Measurements from ENCODE around the gene RNGTT.
"Not testable (repeated sequence)": the region's sequence is repeated elsewhere in the genome, so short reads cannot be mapped to it uniquely, and the experiment has no call there.

The RNGTT gene

DNA sequence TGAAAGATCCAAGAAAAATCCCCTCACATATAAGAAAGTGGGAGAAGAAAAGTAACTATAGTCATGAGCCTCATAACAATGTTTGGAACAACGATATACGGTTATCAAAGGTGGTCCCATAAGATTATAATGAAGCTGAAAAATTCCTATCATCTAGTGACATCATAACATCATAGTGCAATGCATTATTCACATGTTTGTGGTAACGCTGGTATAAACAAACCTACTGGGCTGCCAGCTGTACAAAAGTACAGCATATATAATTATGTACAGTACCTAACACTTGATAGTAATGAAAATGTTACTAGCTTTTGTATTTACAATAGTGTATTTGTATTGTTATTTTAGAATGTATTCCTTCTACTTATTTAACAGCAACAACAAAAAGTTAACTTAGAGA, 240.7 kb downstream of the RNGTT start:
- no peak for DNase-seq (ENCODE audit: low spot score)

DNA sequence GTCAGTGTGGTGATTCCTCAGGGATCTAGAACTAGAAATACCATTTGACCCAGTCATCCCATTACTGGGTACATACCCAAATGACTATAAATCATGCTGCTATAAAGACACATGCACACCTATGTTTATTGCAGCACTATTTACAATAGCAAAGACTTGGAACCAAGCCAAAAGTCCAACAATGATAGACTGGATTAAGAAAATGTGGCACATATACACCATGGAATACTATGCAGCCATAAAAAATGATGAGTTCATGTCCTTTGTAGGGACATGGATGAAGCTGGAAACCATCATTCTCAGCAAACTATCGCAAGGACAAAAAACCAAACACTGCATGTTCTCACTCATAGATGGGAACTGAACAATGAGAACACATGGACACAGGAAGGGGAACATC, 247.0 kb downstream of the RNGTT start:
- not testable (repeated sequence) for DNase-seq (ENCODE audit: low spot score)

DNA sequence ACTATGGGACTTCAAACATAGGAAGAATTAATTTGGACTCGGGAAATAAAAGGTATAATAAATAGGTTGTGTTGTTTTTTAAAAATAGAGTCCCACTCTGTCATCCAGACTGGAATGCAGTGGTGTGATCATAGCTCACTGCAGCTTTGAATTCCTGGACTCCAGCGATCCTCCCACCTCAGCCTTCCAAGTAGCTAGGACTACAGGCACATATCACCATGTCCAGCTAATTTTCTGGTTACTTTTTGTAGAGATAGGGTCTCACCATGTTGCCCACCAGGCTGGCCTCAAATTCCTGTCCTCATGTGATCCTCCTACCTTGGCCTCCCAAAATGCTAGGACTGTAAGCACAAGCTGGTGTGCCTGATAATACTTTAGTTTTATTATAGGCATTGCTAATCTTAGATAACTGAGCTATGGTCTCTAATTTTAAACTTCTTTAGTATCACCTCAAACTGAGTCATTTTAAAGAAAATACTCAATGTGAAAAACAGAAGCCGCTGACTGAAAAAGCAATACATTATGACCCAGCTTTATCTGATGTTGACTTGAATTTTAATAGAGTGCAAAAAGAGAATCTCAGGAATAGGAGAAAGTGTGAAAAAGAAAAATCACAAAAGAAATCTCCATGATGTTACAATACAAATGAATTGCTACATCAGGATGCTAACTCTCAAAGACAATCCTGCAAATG, 251.0 kb downstream of the RNGTT start:
- no peak for DNase-seq (ENCODE audit: low spot score)

DNA sequence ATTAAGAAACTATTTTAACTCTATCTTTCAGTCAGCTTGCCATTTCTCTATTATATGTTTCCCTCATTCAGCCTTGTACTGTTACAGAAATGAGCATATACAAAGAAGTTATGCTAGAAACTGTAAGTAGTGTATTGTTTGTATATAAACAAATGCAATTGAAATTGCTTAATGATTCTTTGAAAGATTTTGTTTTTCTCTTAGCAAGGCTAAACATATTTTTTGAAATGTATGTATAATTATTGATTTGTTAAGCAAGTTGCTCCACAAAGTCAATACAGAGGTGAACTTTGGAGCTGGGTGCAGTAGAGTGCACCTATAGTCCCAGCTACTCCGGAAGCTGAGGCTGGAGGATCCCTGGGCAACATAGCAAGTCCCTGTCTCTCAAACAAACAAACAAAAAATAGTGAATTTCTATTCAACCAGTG, 253.6 kb downstream of the RNGTT start:
- DNase-seq (ENCODE audit: low spot score) = no peak

DNA sequence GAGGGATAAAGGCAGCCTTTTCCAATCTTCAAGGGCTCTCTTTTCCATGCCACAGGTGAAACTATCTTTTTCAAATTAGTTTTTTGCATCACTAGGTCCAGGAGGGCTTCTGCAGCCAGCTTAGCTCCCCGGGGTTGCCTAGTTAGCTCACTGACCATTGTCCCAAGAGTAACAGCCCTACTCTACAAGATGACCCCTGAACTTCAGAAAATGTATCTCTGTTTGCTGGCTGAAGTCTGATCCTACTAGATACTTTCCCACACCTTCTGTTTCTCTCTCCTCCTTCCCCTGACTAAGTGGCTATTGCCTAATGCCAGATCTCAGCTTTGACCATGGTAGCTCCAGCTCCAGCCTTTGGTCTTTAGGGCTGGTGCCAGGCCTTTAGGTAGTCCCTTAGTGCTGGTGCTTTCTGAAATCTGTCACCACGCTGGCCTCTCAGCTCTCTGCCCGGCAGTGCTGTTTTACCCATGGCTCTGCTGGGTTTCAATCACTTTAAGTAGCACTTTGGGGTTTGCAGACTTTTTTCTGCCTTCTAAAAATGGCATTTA, 255.1 kb downstream of the RNGTT start:
- no peak for DNase-seq (ENCODE audit: low spot score)

DNA sequence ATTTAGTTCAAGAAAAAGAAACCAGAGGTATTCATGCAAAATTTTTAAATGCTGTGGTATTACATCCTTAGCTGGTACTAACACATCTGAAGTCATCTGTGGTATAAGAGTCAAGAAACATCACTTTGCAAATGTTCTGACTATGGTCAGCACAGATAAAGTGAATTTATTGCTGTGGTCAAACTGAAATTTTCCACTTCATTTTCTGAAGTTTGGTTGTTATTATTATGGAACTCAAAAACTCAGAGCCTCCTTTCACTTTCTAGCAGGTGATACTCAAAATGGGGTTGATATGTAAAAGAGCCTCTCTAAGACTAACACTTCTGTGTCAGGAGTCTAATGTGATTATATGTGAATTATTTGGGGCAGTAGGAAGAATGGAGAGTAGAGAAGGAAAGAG, 257.8 kb downstream of the RNGTT start:
- DNase-seq (ENCODE audit: low spot score) = no peak

DNA sequence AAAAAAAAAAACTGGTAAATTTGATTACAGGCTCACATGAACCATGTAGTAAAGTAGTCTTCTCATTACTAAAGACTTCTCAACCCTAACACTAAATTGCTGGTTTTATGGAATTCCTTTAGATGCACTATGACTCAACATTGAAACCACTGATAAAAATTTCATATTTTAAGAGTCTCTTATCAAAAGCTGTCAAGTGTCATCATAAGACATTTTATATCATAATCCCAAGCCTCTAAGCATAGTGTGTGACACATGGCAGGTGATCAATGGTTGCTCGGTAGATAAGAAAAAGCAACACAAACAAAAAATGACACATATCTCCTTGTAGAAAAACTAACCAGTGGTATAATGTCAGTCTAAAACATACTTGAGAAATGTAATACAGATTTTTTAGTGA, 258.4 kb downstream of the RNGTT start:
- no peak for DNase-seq (ENCODE audit: low spot score)

DNA sequence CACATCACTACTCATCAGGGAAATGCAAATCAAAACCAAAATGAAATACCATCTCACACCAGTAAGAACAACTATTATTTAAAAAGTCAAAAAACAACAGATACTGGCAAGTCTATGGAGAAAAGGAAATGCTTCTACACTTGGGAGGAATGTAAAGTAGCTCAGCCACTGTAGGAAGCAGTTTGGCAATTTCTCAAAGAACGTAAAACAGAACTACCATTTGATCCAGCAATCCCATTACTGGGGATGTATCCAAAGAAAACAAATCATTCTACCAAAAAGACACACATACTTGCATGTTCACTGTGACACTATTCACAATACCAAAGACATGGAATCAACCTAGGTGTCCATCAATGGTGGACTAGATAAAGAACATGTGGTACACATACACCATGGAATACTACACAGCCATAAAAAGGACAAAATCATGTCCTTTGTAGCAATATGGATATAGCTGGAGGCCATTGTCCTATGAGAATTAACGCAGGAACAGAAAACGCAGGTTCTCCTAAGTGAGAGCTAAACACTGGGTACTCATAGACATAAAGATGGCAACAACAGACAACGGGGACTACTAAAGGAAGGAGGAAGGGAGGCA, 260.4 kb downstream of the RNGTT start:
- DNase-seq (ENCODE audit: low spot score) = no peak

DNA sequence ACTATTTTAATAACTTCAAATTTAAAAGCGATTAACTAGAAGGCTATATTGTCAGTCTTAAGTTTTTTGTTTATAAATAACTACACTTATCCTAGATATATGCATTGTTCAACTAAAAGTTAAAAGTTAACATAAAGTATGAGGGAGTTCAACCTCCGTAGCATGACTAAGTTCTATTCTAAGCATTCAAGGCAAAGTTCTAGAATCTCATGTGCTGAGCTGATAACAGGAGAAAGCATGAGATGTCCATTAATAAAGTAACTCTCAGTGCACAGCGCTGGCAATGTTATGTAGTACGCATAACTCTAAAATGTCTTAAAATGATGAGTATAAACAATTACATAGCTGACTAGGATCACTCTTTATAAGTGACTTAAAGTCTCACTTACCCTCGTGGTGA, 264.8 kb downstream of the RNGTT start:
- DNase-seq (ENCODE audit: low spot score) = no peak

DNA sequence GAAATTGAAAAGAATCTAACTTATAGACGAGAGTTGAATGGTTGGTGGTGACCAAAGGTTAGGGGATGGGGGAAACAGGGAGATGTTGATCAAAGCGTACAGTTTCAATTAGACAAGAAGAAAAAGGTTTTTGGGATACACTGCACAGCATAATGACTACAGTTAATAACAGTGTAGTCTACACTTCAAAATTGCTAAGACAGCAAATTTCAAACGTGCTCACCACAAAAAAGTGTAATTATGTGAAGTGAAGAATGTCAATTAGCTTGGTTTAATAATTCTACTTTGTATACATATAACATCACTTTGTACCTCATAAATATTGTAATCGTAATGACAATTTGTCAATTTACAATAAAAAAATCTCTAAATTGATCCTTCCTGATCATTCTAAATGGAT, 267.5 kb downstream of the RNGTT start:
- DNase-seq (ENCODE audit: low spot score) = no peak

DNA sequence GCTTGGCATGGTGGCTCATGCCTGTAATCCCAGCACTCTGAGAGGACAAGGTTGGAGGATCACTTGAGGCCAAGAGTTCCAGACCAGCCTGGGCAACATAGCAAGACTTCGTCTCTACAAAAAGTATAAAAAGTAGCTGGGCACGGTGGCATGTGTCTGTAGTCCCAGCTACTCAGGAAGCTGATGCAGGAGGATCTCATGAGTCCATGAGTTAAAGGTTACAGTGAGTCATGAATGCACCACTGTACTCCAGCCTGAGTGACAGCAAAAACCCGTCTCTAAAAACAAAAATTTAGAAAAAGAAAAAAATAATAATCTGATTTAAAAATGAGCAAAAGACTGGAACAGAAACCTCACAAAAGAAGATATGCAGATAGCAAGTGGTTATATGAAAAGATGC, 279.7 kb downstream of the RNGTT start:
- DNase-seq (ENCODE audit: low spot score) = no peak

DNA sequence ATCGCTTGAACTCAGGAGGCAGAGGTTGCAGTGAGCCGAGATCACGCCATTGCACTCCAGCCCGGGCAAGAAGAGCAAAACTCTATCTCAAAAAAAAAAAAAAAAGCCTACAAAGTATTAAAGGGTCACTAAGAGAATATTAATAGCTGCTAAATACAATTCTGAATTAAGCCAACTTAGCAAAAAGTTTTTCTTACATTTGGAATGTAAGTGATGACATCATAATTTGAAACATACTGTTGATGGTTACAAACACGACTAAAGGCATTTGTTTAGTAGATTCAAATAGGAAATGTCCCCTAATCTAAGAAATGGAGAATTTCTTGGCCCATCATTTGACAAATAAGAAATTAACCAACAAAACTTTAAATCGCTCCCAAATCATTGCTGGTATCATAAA, 282.8 kb downstream of the RNGTT start:
- no peak for DNase-seq (ENCODE audit: low spot score)

DNA sequence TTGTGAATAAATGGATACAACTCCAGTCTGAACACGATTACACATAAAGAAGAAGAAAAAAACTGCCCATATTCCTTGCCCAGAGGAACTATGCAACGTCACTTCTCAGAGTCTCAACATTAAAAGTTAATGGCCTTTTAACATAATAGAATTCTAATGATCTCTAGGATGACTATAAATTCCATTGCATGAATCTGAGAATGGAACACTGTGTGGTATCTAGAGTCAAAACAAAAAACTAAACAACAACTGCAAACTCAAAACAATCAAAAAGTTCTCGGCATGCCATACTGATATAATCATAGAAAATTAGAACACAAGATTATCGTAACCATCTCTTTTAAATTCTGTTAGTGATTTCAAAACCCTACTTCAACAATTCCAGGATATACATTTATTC, 283.6 kb downstream of the RNGTT start:
- no peak for DNase-seq (ENCODE audit: low spot score)

DNA sequence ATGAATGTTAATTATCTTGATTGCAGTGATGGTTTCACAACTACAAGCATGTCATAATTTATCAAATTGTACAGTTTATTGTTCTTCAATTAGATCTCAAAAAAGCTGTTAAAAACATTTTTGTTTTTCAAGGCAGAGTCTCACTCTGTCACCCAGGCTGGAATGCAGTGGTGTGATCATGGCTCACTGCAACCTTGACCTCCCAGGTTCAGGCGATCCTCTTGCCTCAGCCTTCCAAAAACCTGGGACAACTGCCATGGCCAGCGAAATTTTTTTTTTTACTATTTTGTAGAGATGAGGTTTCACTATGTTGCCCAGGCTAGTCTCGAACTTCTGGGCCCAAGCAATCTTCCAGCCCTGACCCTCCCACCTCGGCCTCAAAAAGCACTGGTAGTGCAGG, 286.1 kb downstream of the RNGTT start:
- no peak for DNase-seq (ENCODE audit: low spot score)

DNA sequence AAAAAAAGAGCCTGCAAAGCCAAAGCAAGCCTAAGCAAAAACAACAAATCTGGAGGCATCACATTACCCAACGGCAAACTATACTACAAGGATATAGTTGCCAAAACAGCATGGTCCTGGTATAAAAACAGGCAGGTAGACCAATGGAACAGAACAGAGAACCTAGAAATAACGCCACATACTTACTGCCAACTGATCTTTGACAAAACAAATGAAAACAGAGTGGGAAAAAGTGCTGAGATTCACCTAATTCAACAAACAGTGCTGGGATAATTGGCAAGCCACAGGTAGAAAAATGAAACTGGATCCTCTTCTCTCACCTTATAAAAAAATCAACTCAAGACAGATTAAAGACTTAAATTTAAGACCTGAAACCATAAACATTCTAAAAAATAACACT, 291.8 kb downstream of the RNGTT start:
- no peak for DNase-seq (ENCODE audit: low spot score)

DNA sequence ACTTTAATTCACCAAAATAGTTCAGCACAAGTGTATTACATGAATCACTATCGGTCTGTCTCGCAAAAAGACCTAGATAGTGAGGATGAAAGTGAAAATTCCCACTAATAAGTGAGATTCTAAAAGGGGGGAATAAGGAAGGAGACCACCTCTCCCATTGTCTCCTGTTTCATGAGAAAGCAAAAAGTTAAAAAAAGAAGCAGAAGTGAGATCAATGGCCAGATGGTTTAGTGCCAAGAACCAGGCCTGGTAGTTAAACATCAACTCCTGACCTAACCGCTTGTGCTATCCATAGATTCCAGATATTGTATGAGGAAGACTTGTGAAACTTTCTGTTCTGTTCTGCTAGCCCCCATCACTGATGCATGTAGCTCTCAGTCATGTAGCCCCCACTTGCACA, 293.0 kb downstream of the RNGTT start:
- DNase-seq (ENCODE audit: low spot score) = no peak

DNA sequence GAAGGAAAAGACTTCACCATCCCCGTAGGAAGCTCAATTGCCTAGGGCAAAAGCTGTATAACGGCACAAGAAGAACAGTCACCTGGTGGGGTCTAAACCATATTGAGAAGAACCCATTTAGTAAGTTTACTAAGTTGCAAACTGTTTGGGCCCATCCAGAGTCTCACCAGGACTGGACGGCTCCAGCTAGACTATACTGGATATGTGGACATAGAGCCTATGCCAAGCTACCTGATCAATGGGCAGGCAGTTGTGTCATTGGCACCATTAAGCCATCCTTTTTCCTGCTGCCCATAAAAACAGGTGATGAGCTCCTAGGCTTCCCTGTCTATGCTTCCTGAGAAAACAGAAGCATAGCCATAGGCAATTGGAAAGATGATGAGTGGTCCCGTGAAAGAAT, 293.9 kb downstream of the RNGTT start:
- DNase-seq (ENCODE audit: low spot score) = no peak

DNA sequence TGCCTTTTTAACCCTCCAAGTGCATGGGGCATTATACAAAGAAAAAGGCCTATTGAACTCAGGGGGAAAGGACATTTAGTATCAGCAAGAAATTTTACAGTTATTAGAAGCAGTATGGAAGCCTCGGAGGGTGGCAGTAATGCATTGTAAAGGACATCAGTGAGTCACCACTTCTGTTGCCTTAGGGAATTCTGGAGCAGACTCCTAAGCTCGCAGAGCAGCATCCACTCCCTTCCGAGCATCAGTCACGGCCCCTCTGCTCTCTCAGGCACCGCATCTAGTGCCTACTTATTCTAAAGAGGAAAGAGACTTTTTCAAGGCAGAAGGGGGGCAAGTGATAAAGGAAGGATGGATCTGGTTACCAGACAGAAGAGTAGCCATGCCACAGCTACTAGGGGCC, 296.5 kb downstream of the RNGTT start:
- no peak for DNase-seq (ENCODE audit: low spot score)

DNA sequence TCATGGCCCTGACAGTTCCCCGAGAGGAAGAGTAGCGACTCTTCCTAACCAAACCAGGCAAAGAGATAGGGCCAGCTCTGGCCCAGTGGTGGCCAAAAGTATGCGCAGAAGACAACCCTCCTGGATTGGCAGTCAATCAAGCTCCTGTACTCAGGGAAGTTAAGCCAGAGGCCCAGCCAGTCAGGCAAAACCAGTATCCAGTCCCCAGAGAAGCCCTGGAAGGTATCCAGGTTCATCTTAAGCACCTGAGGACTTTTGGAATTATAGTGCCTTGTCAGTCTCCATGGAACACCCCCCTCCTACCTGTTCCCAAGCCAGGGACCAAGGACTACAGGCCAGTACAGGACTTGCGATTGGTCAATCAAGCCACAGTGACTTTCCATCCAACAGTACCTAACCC, 298.3 kb downstream of the RNGTT start:
- no peak for DNase-seq (ENCODE audit: low spot score)

DNA sequence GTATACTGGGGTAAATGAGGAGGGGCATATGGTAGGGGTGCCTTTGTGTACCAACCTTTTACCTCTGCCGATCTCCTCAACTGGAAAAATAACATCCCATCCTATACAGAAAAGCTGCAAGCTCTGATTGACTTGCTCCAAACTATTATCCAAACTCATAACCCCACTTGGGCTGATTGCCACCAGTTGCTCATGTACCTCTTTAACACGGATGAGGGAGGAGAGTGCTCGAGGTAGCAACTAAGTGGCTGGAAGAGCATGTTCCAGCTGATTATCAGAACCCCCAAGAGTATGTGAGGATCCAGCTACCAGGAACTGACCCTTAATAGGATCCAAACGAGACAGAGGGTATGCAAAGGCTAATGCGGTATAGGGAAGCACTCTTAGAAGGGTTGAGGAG, 299.6 kb downstream of the RNGTT start:
- no peak for DNase-seq (ENCODE audit: low spot score)

DNA sequence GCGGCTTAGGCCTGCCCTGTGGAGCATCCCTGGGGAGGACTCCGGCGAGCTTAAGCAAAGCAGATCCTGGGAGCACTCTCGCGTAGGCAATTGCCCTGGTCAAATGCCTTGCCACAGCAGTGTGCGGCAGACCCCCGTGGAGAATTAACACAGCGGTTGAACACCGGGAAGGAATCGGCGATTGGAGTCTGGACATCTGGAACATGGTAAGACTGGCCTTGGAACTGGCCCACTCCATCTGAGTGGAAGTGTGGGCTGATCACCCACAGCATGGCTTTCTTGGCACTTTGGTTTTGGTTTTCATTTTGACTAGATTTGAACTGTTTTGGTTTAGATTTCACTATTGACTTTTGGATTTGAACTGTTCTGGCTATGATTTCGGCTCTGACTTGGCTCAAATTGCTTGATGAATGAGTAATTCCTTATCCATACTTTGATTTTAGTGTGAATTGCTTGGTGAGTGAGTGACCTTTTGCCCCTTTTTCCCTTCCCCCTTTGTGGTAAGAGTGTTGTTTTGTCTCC, 300.7 kb downstream of the RNGTT start:
- DNase-seq (ENCODE audit: low spot score) = no peak

DNA sequence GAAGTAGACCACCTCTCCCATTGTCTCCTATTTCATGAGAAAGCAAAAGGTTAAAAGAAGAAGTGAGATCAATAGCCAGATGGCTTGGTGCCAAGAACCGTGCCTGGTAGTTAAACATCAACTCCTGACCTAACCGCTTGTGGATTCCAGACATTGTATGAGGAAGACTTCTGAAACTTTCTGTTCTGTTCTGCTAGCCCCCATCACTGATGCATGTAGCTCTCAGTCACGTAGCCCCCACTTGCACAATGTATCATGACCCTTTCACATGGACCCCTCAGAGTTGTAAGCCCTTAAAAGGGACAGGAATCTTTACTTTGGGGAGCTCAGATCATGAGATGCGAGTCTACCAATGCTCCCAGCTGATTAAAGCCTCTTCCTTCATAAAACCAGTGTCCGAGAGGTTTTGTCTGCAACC, 301.2 kb downstream of the RNGTT start:
- no peak for DNase-seq (ENCODE audit: low spot score)

DNA sequence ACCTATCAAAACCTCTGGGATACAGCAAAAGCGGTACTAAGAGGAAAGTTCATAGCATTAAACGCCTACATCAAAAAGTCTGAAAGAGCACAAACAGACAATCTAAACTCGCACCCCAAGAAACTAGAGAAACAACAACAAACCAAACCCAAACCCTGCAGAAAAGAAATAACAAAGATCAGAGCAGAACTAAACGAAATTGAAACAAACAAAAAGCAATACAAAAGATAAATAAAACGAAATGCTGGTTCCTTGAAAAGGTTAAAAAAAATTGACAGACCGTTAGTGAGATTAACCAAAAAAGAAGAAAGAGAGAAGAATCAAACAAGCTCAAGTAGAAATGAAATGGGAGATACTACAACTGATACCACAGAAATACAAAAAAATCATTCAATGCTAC, 302.3 kb downstream of the RNGTT start:
- DNase-seq (ENCODE audit: low spot score) = no peak

DNA sequence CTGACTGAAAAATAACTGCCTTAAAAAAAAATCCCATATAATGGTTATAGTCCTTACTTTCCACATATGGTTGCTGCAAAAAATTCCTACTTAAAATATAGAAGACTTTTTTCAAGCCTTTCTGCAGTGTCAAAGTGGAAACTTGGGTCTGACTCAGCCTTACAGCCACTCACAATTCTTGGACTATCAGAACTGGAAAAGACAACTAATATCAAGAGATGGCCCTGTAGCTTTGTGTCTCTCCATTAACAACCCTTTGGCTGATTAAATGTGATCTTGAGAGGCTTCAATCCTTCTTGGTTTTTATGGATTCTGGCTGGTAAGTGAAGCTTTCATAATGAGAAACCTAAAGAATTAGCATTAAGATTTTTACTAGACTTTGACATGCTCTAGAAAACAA, 307.8 kb downstream of the RNGTT start:
- no peak for DNase-seq (ENCODE audit: low spot score)

All from cerebellar cortex (tissue), 1 donor.